HG02840 (cell line): Measurements from ENCODE around the gene EPB41L4A.
"Not testable (repeated sequence)": the region's sequence is repeated elsewhere in the genome, so short reads cannot be mapped to it uniquely, and the experiment has no call there.

Experiments used
- ATAC-seq: cut with Tn5 transposase; IDR thresholded peaks from one replicate; pipeline ENCODE4 v1.9.1; 2021; ENCODE audit warnings: mild to moderate bottlenecking, moderate library complexity, moderate number of reproducible peaks; ENCODE audit not compliant: unreplicated experiment, low FRiP score

The EPB41L4A gene

DNA sequence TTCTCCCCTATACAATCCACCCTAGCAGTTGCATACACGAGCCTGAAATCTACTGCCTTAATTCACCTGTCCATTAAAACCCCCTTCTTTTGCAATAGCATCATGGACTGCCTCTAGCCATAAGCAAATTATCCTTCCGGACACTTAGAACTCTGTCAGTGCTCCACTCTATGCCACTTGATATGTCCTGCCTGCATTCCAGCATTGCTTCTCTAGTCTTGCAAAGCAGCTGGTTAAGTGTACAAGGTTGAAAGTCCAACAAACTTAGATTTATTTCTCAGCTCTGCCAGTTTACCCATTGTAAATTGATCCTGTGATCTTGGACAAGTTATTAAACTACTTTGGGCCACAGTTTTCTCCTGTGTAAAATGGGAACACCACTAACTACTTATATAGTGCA lies 197.9 kb downstream of the EPB41L4A start:
- ATAC-seq = no peak

DNA sequence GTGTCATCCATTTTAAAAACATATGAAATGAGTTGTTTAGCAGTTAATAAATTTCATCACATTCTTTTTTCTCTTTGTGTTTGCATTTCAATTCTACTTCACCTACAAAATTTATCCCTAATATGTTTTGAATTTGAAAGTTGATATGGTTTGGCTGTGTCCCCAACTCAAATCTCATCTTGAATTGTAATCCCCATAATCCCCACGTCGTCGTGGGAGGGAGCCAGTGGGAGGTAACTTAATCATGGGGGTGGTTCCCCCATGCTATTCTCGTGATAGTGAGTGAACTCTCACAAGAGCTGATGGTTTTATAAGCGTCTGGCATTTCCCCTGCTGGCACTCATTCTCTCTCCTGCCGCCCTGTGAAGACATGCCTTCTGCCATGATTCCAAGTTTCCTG lies 200.1 kb downstream of the EPB41L4A start:
- no peak for ATAC-seq

GRCh38 chr5:112217843-112218579 lies 201.1 kb downstream of the EPB41L4A start:
- ATAC-seq = no peak

GRCh38 chr5:112216140-112216539 lies 202.9 kb downstream of the EPB41L4A start:
- no peak for ATAC-seq

GRCh38 chr5:112210430-112211005 lies 208.6 kb downstream of the EPB41L4A start:
- ATAC-seq = no peak

- no peak for ATAC-seq
Measured at GRCh38 chr5:112208699-112209615, 210.1 kb downstream of the EPB41L4A start.

DNA sequence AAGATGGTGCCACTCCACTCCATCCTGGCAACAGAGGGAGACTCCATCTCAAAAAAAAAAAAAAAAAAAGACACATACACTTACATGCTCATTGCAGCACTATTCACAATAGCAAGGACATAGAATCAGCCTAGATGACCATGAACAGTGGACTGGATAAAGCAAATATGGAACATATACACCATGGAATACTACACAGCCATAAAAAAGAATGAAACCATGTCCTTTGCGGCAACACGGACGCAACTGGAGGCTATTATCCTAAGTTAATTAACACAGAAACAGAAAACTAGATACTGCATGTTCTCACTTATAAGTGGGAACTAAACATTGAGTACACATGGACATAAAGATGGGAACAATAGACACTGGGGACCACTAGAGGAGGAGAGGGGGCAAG lies 210.9 kb downstream of the EPB41L4A start:
- not testable (repeated sequence) for ATAC-seq

- ATAC-seq = no peak
Measured at GRCh38 chr5:112205846-112206245, 213.2 kb downstream of the EPB41L4A start.

DNA sequence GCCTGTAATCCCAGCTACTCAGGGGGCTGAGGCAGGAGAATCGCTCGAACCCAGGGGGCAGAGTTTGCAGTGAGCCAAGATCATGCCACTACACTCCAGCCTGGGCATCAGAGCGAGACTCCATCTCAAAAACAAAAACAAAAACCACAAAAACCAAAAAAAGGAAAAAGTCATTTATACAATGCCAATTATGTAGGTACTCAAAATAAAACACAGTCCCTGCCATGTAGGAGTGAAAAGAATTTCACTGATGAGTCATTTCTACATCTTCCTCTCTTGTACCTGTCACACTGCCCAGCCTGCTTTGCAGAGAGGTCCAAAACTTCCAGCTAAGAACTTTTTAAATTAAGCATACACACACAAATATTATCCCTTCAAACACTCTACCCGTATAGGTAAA lies 215.8 kb downstream of the EPB41L4A start:
- no peak for ATAC-seq

- ATAC-seq = no peak
Measured at GRCh38 chr5:112202694-112203093, 216.4 kb downstream of the EPB41L4A start.

DNA sequence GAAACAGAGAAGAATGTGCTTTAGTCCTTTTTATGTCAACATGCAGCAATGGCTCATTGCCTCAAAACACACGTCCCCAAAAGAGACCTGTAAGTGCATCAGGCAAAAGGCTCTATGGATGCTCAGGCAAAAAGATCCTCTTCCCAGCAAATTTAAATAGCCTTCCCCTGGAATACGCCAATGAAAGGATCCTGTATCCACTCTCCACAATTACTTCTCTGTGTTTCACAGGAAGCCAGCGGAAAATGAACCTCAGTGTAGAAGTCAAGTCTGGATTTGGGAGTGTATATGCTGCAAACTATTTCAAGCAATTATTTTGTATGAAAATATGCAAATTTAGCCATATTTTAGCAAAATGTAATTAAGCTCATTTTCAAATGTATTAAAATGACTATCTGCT lies 217.9 kb downstream of the EPB41L4A start:
- no peak for ATAC-seq

DNA sequence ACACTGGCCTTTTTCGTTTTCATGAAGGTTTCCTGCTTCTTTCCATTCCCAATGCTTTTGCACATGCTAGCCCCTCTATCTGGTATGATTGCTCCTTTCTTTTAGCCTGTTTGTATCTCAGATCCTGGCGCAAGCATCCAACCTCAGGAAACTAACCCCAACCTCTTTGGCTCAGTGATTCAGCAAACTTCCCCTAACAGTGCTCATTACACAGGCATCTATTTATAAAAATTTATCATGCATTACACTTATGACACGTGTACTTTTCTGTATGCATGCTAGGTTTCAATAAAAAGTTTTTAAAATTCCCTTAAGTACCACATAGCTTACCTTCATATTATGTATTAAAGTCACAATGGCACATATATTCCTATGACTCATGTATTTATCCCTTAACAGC lies 218.9 kb downstream of the EPB41L4A start:
- no peak for ATAC-seq

DNA sequence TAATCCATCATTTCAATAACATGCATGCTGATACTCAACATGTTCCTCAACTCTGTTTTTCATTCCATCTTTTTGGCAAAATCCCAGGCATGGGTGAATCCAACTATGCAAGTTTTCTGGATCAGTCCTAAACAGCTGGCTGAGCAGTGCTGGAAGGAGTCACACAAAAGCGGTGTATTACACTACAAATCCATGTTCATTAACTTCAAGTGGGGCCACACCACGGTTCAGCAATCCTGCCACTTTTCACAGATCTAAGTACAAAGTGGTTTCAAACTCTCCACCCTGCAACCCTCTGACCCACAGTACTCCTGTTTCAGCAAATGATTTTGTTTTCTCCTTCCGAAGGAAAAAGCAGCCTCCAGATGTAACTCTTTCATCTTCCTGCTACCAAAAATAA lies 222.5 kb downstream of the EPB41L4A start:
- ATAC-seq = no peak

DNA sequence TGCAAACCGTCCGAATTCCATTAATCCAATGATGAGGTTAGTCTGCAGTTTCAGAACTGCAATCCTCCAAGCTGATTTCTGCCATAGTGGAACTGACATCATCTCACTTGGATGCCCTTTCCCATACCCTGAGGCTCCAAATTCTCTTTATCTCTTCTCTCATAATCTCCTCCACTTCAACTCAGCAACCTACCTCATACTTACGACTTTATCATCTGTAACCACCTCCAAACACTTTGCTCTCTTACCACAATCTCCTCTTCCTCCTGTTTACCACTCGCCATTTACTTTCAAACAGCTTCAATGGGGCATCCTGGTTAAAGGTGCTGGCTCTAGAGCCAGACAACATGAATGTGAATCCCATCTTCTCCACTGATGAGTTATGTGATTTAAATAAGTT lies 223.2 kb downstream of the EPB41L4A start:
- ATAC-seq = no peak

GRCh38 chr5:112192866-112193265 lies 226.2 kb downstream of the EPB41L4A start:
- no peak for ATAC-seq

DNA sequence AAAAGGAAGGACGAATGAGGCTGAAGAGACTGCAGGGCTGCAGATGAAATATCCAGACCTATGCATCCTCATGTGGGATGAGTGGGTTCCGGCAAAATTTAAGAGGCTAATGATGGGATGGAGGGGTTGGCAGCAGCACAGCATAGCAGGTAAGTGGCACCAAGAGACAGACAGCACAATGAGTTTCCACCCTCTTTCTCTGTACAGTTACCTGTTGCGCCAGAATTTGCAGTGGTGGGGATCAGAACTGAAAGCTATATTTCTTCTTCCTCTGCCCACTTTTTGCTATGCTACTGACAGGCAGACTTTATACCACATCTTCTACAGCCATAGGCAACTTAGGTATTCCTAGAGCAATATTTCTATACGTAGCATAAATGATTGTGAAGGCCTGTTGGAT lies 227.0 kb downstream of the EPB41L4A start:
- ATAC-seq = no peak

DNA sequence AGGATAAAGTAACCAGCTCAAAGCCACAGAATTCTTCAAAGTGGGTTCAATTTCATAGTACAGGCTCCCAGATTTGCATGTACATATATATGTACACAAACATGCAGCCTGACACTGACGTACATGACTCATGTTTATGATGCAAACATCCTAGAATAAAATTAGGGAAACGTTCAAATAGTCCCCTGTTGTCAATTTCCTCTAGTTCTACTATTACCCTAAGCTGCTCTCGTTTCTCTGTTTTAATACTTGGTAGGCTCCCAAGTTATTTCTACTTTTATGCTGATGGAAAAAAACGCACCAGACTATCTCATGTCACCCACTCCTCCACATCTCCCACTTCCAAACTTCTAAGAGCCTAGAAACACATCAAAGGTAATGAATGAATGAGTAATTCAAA lies 229.7 kb downstream of the EPB41L4A start:
- no peak for ATAC-seq

- no peak for ATAC-seq
Measured at GRCh38 chr5:112186401-112186990, 232.6 kb downstream of the EPB41L4A start.

DNA sequence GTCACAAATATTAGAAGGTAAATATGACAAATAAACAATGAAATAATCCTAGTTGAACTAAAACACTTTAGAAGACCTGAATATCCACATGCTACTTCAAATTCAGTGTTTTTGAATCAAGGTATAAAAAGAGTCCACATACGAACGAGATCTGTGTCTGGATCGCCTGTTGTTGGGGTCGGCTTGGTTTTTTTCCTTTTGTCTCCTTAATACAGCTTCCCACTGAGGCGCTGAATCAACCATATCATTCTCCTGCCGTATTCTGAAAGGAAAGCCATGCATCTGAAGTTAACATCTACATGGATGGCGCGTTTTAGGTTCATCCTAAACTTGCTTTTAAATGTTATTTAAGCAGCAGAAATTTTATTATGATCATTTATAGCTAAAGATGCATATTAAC lies 235.2 kb downstream of the EPB41L4A start:
- ATAC-seq = no peak

DNA sequence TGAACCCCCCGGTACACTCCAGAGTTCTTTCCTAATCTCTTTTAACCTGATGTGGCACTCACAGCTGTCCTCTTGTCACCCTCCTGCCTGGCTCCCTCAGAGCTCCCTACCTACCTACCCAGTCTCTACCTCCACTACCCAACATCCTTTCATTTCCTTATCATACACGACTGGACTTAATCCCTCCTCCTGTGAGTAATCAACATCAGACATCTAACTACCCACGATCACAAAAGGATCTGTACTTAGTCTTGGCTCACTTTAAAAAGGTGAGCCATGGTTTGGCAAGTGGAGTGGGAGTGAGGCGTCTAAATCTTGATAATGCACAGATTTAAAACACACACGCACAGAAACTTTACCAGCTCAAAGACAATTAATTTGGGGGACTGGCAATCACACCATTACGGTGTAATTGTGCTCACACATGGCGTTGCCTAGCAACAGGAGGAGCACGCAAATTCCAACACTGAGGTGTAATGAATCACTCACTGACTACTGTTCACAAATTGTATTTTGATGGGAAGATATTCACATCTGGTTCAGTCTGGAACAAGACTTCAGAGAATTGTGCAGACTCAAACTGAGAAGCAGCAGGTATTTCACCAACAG lies 235.9 kb downstream of the EPB41L4A start:
- ATAC-seq = no peak

GRCh38 chr5:112179290-112179689 lies 239.8 kb downstream of the EPB41L4A start:
- no peak for ATAC-seq
